ENCODE results near the gene ANKRD9. TPM values are rescaled to one million over a fixed set of nuclear protein-coding genes. Genes with fewer than 3 reads are reported as not detected.

Gene ANKRD9
- total and polyA plus RNA-seq, 2 of the 13 experiments (the other 11 are each of a cell fraction or from before 2014, with no cell fraction given) = 10.0 to 15.0 TPM

GRCh38 chr14:102544747-102545460 lies 35.3 kb upstream of the ANKRD9 start (continued):
- peak; percentile 92 for TF ChIP-seq ZNF770 (CRISPR knock-in tag; IDR thresholded peaks at IDR 0.05)
- no peak for TF ChIP-seq HNRNPL (IDR thresholded peaks at IDR 0.05; ENCODE audit: low read depth, low read length)
- TF ChIP-seq ATM (IDR thresholded peaks at IDR 0.05; ENCODE audit: borderline replicate concordance) = no peak
- no peak for TF ChIP-seq ZNF407 (CRISPR knock-in tag; IDR thresholded peaks at IDR 0.05; ENCODE audit: not compliant biosample characterization)
- no peak for TF ChIP-seq ZNF124 (CRISPR knock-in tag; IDR thresholded peaks at IDR 0.05)
- no peak for TF ChIP-seq GATAD1 (CRISPR knock-in tag; IDR thresholded peaks at IDR 0.05)
- TF ChIP-seq SMAD1 (CRISPR knock-in tag; IDR thresholded peaks at IDR 0.05; ENCODE audit: borderline replicate concordance, low read depth) = no peak
- no peak for TF ChIP-seq USF2 (IDR thresholded peaks at IDR 0.05; ENCODE audit: low read depth, low read length)
- no peak; the same call in 1 of the 2 replicates for TF ChIP-seq USF2 (CRISPR knock-in tag; IDR thresholded peaks at IDR 0.05; ENCODE audit: borderline replicate concordance)
- peak; percentile 32; the same call in 1 of the 2 replicates for TF ChIP-seq ZNF691 (CRISPR knock-in tag; IDR thresholded peaks at IDR 0.05; ENCODE audit: borderline replicate concordance, low read depth)
- TF ChIP-seq TOPORS (CRISPR knock-in tag; IDR thresholded peaks at IDR 0.05) = no peak
- 0 out of 2 replicates have a peak, but pooled peaks have one; percentile 29 for TF ChIP-seq POGZ (CRISPR knock-in tag; IDR thresholded peaks at IDR 0.05)
- TF ChIP-seq ATF3 (CRISPR knock-in tag; IDR thresholded peaks at IDR 0.05) = no peak
- TF ChIP-seq MXD3 (CRISPR knock-in tag; IDR thresholded peaks at IDR 0.05) = no peak; the same call in 1 of the 2 replicates
